ENCODE data around the gene SF3B3.
A peak's percentile ranks its signal among the peaks of the same experiment; 100 is the strongest.
"Not testable (repeated sequence)": the region's sequence is repeated elsewhere in the genome, so short reads cannot be mapped to it uniquely, and the experiment has no call there.

Gene SF3B3

DNA sequence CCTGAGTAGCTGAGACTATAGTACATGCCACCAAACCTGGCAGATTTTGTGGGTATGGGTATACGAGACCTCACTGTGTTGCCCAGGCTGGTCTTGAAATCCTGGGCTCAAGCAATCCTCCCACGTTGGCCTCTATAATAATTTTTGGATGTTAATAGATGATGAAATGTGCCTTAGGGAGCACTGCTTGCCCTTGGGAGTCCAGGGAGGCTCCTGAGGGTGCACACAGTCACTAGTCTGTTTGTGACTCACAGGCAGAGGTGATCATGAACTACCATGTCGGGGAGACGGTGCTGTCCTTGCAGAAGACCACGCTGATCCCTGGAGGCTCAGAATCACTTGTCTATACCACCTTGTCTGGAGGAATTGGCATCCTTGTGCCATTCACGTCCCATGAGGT lies 46.1 kb downstream of the SF3B3 start:
- DNase-seq: no peak

DNA sequence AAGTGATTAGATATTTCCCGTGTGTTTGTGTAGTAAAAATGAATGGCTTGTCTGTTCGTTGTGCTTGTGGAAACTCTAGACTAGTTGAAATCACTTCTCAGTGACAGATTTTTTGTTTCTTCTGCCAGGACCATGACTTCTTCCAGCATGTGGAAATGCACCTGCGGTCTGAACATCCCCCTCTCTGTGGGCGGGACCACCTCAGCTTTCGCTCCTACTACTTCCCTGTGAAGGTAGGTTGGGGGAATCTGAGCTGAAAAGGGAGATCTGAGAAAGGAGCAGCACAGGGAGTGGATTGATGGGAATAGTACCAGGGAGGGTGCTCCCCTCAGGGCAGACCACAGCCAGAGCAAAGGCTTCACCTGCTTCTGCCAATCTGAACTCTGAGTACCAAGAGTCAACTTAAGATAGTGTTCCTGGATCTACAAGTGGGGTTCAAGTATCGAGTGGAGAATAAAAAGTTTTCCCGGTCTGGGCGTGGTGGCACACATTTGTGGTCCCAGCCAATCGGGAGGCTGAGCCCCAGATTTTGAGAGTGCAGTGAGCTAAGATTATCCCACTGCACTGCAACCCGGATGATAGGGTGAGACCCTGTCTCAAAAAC lies 47.5 kb downstream of the SF3B3 start:
- DNase-seq: no peak

DNA sequence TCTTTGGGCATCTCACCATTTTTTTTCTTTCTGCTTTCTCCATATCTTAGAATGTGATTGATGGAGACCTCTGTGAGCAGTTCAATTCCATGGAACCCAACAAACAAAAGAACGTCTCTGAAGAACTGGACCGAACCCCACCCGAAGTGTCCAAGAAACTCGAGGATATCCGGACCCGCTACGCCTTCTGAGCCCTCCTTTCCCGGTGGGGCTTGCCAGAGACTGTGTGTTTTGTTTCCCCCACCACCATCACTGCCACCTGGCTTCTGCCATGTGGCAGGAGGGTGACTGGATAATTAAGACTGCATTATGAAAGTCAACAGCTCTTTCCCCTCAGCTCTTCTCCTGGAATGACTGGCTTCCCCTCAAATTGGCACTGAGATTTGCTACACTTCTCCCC lies 48.0 kb downstream of the SF3B3 start:
- DNase-seq: no peak

DNA sequence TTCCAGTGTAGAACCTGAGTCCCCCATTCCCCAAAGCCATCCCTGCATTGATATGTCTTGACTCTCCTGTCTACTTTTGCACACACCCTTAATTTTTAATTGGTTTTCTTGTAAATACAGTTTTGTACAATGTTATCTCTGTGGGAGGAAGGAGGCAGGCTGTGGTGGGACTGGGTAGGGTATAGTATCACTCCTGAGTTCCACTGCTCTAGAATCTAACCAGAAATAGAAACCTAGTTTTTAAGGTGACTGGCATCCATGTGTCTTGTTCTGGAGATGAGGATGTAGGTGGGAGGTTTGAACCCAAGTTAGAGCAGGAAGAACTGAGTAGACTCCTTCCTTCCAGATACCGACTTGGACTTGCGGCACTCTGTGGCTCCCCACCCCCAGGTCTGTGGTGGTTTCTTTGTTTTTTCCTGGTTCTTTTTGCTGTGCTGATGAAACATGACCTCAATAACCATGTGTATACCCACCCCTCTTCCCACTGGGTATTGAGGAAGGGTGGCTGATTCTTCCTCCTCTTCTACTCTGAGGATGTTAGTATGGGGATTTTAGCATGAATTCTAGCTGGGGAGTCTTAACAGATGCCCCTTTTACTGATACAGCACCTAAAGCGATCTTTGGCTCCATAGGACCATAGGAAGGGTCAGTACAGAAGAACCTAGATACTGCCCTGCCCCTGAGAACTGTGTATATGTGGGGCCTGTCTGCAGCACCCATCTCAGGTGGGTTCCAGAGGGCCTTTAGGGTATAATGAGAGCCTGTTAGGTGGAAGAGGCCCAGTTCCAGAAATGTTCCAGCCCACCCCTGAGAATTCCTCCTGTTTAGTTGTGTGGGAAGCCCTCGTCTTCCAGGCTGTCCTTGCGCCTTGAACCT lies 48.7 kb downstream of the SF3B3 start:
- no peak for DNase-seq

DNA sequence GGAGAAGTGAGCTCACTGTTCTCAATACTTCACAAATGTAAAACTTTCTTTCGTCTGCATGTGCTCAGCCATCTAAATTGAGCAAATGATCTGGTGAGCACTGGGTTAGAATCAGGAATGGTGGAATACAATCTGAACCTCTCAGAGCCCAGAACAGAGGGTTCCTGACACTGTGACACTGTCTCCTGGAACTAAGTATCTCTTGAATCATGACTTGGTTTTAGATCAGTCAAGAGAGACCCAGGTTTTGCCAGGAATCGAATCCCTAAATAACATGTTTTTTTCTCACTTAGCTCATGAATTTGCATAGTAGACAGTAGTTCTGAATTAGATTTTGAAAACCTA lies 49.3 kb downstream of the SF3B3 start:
- no peak for DNase-seq

DNA sequence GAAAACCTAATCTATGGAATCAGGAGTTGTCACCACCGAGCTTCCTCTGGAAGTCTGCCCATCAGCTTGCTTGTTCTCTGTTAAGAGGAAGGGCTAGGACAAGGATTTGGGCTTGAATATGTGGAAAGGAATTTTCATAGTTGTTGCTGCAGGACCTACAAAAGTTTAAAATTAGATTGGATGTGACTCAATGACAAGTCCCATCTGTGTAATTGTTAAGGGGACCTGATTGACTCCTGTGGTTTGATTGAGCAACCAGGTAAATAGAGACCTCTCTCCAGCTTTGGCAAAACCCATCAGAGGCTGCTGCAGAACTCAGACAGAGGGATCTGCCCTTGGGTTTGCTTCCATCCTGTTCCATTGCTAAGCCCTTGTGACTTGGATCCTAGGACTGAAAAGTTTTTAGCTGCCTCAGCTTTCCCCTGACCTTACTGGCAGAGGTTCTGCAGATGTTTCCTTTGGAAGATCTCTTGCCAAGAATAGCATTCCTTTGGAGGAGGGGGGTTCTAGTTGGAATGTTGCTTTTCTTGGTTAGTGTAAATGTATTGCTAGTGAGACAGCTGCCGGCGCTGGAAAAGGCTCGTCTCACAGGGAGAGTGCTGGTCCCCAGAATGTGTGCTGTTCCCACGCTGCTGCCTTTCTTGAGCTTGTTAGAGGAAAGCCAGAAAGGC lies 50.0 kb downstream of the SF3B3 start:
- no peak for DNase-seq

DNA sequence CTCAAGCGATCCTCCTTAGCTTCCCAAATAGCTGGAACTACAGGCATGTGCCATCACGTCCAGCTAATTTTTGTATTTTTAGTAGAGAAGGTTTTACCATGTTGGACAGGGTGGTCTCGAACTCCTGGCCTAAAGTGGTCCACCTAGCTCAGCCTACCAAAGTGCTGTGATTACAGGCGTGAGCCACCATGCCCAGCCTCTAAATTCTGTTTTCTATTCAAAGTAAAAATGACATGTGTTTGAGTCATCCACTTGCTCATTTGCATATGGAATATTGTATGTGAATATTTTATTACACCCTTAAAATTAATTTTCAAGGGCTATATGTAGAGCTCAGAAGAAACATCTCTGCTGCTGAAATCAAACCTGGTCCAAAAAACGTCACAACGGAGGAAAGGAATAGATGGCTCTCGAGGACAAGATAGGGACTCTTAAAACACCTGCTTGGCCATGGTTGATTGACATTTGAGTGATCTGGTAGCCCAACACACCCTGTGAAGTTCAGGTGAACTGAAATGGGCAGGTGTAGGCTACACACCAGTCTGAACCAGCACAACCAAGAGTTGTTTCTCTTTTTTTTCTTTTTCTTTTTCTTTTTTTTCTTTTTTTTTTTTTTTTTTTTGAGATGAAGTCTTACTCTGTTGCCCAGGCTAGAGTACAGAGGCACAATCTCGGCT lies 51.1 kb downstream of the SF3B3 start:
- DNase-seq: peak in 1 of 2 experiments; percentile 13

DNA sequence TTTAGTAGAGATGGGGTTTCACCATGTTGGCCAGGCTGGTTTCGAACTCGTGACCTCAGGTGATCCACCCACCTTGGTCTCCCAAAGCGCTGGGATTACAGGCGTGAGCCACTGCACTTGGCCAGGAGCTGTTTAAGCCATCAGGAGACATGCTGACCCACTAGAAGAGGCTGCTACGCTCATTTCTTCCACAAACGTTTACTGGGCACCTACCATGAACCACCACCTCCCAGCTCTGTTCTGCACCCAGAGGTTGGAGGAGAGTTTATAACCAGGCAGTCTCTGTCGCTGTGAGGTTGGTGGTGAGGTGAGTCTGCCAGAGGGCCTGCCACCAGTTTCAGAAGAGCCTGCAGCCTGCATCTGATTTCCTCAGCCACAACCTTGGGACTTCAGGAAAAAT lies 51.8 kb downstream of the SF3B3 start:
- no peak for DNase-seq

DNA sequence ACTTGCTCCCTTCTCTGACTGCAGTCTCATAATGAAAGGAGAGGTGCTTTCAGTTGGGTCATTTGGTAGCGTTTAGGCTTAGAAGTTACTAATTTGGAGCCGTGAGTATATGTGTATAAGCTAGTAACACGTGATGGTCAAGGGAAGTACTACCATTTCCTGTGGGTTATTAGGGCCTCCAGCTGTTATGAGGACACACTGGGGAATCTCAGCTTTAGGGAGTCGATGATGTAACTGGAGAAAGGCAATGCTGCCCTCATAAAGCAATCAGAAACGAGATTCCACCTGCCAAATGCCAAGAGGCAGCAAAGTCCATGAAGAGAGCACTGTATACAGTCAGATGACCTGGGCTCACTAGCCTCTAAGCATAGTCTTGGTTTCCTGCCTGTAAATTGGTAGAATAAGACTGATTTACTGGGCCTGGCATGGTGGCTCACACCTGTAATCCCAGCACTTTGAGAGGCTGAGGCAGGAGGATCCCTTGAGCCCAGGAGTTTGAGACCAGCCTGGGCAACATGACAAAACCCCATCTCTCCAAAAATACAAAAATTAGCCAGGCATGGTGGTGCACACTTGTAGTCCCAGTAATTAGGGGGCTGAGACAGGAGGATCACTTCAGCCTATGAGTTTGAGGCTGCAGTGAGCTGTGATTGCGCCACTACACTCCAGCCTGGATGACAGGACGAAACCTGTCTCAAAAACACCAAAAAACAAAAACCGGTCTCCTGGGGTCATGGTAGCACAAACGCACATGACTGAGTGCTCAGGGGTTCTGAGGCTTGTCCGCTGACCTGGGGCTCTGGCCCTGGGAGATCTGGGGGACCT lies 53.0 kb downstream of the SF3B3 start:
- no peak for DNase-seq

DNA sequence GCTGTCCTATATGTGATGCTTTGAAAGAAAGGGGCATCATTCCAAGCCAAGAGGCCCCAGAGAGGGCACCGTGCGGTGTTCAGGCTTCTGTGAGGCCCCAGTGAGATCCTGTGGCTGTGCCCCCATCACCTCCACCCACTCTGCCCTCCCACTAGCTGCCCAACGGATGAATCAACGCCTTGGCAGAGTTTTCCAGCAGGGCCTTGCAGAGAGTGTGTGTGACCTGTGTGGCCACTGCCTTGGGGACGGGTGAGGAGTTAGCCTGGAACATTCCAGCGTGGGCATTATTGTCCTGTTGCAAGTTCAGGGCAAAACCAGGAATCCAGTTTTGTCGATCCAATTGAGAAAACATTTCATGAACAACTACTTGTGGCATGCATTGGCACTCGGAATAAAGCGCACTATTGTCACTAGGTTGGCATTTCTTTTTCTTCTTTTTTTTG lies 53.7 kb downstream of the SF3B3 start:
- DNase-seq: no peak

DNA sequence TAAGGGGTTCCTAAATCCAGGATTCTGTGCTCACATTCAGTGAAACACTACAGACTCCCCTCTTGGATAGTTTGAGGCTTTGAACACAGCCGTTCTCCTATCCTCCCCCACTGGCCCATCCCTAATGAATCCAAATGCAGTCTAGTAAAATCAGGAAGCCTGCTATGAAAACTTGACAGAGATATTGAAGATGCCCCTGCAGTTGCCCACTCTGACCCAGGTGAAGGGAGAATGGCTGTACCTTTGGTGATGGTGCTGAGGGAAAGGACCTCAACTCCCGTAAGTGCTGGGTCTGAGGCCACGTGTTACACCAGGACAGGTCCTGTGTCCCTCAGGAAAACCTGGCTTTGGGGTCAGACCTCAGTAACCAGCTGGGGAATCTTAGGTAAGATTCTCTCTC lies 54.4 kb downstream of the SF3B3 start:
- no peak for DNase-seq

DNA sequence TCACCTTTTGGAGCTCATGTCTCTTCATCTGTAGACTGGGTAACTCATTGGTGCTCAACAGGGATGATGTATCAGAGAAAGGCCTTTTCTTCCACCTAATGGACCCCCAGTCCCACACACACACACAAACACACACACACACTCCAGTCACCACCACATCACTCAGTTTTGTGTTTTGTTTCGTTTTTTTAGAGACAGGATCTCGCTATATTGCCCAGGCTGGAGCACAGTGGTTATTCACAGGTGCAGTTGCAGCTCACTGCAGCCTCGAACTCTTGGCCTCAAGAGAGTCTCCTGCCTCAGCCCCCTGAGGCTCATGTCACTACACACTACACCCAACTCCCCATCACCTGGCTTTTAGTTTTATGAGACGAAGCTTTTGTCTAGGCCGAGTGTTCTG lies 55.6 kb downstream of the SF3B3 start:
- no peak for DNase-seq

DNA sequence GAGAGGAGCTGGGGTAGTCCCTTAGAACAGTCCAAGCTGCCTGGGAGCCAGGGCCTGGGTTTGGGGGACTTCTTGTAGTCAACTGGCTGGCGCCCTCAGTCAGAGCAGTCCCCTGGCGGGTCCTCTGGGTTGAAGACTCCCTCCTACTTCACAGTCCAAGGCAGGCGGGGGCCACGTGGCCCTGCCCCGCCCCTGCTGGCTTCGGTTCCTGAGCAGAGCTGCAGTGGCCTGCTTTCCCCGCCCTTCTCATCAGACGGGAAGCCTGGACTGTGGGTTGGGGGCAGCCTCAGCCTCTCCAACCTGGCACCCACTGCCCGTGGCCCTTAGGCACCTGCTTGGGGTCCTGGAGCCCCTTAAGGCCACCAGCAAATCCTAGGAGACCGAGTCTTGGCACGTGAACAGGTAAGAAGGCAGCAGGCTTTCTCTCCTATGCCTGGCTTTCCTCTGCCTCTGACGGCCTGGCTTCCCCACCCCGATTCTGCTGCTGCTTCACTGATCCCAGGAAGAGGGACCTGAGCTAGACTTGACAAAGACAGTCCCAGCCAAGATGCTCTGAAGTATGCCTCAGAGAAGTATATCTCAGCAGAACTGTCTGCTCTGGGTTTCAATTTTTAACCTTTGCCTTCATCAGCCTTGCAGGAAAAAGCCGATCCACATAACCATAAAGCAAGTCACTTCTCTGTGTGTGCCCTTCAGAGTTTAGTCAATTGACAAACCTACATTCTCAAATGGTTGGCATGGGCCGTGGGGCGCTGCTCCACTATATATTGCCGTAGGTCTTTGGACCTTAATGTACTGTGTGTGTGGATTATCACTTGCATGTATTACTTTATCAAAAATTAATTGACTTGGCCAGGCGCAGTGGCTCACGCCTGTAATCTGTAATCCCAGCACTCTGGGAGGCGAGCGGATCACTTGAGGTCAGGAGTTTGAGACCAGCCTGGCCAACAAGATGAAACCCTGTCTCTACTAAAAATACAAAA lies 56.3 kb downstream of the SF3B3 start:
- DNase-seq: no peak

DNA sequence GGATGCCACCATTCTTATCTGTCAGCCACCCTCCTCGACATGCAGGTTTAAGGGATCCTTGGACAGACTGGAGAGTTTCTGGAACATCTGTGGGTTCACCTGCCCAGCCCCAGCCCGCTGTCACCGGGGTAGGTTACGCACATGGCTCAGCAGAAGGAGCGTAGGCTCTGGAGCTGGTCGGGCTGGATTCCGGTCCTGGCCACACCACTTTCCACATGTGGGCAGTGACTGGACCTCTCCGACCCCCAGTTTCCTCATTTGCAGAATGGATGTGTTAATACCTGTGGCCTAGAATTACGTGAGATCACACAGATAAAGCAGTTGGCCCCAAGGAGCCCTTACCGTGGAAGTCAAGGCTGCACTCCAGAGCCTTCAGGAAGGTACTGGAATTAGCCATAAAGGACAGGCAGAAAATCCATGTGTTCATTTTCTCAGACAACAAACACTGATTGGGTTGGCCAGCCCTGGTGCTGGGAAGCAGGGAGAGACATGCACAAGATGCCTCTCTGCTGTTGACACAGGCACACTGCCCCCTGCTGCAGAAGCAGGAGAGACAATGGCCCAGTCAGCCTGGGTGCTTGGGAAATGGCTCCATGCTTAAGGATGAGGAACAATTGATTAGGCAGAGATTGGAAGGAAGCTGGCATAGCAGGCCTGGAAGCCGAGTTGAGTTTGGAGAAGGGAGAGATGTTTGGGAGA lies 58.8 kb downstream of the SF3B3 start:
- no peak for DNase-seq

DNA sequence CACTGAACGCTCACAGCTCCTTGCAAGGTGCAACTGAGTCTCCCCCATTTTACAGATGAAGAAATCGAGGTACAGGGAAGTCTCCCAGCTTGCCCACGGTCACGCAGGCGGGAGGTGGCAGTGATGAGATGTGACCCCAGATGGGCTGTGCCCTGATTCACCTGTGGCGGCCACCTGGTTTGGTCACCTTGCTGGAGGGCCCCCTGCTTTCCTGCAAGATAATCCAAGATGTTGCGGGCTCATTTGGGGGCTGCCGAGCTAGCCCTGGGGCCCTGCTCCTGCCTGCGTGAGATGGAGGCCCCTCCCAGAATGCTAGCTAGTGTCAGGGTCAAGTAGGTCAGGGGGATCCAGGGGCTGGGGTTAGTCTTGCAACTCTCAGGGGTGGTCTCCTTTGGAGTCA lies 63.1 kb downstream of the SF3B3 start:
- DNase-seq: no peak

DNA sequence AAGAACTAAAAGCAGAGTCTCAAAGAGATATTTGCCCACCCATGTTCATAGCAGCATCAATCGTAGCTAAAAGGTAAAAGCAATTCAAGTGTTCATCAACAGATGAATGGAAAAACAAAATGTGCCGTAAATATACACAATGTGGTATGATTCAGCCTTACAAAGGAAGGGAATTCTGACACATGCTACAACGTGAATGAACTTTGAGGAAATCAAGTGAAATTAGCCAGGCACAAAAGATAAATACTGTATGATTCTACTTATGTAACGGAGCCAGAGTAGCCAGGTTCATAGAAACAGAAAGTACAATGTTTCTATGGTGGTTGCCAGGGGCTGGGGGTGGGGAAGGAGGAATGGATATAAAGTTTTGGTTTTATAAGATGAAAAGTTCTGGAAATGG lies 64.9 kb downstream of the SF3B3 start:
- no peak for DNase-seq

DNA sequence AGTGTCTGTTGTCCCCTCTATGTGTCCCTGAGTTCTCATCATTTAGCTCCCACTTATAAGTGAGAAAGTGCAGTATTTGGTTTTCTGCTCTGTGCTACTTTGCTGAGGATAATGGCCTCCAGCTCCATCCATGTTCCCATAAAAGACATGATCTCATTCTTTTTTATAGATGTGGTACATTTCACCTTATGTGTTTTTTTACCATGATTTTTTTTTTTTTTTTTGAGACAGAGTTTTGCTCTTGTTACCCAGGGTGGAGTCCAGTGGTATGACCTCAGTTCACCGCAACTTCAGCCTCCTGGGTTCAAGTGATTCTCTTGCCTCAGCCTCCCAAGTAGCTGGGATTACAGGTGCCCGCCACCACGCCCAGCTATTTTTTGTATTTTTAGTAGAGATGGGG lies 65.8 kb downstream of the SF3B3 start:
- not testable (repeated sequence) for DNase-seq

DNA sequence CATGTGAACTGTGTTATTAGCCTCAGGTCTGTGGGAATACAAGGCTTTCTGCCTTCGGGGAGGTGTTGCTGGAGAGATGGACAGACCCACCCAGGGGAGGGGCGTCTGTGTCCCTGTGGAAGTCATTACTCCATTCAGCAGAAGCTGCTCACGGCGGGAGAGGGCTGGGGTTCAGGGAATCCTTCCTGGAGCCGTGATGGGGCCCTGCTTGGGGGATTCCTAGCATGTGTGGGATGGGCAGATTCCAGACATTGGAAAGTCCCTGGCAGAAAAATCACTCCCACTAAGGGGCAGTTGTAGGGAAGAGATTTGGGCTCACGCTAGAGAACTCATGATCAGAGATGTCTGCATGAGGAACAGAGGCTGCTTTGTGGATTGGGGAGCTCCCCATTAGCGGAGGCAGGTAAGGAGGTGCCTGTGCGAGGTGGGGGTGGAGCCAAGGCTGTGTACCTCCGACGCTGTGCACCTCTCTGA lies 66.4 kb downstream of the SF3B3 start:
- no peak for DNase-seq

DNA sequence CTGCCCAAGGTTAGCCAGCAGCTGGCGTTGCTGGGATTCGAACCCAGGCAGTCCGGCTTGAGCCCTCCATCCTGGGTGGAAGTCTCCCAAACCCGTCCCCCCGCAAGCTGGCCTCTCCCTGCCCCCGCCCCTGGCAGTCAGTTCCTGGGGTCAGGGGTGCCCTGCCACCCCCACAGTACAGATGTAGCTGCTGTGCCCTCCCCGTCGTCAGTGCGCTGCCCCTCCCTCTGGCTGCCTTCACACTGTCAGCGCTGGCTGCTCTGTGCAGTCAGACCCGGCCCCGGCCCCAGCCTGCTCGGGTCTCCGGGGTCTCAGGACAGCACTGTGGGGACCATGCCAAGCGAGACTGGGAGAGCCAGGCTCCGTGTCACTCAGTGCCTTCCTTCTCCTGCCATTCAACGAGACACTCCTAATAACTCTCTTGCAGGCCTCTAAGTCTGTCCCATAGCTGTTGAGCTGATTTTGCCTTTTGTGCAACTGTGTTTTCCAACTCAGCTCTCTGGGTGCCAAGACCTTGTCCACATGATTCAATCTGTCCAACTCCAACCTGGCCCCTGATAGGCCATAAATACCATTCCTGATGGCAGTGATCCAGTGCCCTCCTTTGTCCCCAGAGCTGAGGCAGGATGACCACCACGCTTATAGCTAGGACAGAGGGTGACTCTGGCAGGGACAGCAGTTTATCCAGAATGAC lies 67.3 kb downstream of the SF3B3 start:
- no peak for DNase-seq

DNA sequence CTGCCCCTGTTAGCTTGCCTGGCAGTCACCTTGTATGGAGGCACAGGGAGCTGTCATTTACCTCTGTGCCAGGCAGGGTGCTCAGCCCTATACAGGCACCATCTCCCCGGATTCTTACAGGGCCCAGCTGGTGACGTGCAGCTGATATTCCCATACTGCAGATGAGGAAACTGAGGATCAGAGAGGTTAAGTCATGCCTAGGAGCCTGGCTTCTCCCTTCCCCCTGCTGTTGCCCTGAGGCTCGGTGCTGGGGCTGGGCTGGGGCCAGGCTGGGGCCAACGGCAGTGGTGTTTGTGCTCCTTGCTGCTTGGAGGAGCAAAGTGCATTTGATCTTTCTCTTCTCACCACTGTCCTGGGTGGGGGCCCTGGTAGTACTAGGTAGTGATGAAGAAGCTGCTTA lies 68.0 kb downstream of the SF3B3 start:
- no peak for DNase-seq

Measured in NCI-H187 (cell line).